NCI-H526 (cell line): ENCODE measurements around the gene NPLOC4.

Experiments
- DNase-seq, 2 experiments: peaks; one replicate each; lab custom pipeline; 2025; lab: John Stamatoyannopoulos, UW

The NPLOC4 gene

GRCh38 chr17:81547614-81547982, 89.3 kb downstream of the NPLOC4 start:
- DNase-seq: no peak

GRCh38 chr17:81546906-81547613, 89.9 kb downstream of the NPLOC4 start:
- DNase-seq: no peak

- no peak for DNase-seq
Observed at GRCh38 chr17:81545160-81545949, 91.6 kb downstream of the NPLOC4 start.

- DNase-seq: no peak
Observed at GRCh38 chr17:81544281-81544974, 92.5 kb downstream of the NPLOC4 start.

GRCh38 chr17:81543756-81544155, 93.2 kb downstream of the NPLOC4 start:
- no peak for DNase-seq

- no peak for DNase-seq
Observed at GRCh38 chr17:81543339-81543675, 93.6 kb downstream of the NPLOC4 start.

GRCh38 chr17:81542431-81543338, 94.2 kb downstream of the NPLOC4 start:
- DNase-seq: no peak

- DNase-seq: no peak
Observed at GRCh38 chr17:81541123-81541522, 95.8 kb downstream of the NPLOC4 start.

- DNase-seq: no peak
Observed at GRCh38 chr17:81540676-81541027, 96.3 kb downstream of the NPLOC4 start.

- DNase-seq: no peak
Observed at GRCh38 chr17:81539961-81540675, 96.8 kb downstream of the NPLOC4 start.

GRCh38 chr17:81539571-81539900, 97.4 kb downstream of the NPLOC4 start:
- DNase-seq: no peak

- DNase-seq: no peak
Observed at GRCh38 chr17:81538651-81539570, 98.0 kb downstream of the NPLOC4 start.

GRCh38 chr17:81537856-81538555, 98.9 kb downstream of the NPLOC4 start:
- DNase-seq: peak in 1 of 2 experiments; percentile 52

GRCh38 chr17:81537343-81537855, 99.5 kb downstream of the NPLOC4 start:
- DNase-seq: peak; percentile 40 to 75

GRCh38 chr17:81536299-81537290, 100.3 kb downstream of the NPLOC4 start:
- peak in 1 of 2 experiments; percentile 56 for DNase-seq

- no peak for DNase-seq
Observed at GRCh38 chr17:81535480-81536298, 101.2 kb downstream of the NPLOC4 start.

- no peak for DNase-seq
Observed at GRCh38 chr17:81535007-81535328, 101.9 kb downstream of the NPLOC4 start.
